Effector memory CD4-positive, alpha-beta T cell (primary cell): ENCODE results near the gene ZMAT5.

ENCODE experiments used
- DNase-seq, 3 donors: peaks; one replicate each; pipeline ENCODE4 v3.0.0-alpha.2; 2020
- H3K27ac ChIP-seq: 2 replicates; pipeline ENCODE4 v1.7.0; 2013; ENCODE audit warnings: mild to moderate bottlenecking, low read length, moderate library complexity; ENCODE audit not compliant: insufficient read depth, poor library complexity, severe bottlenecking
- H3K27me3 ChIP-seq: replicated peaks from 2 replicates; pipeline ENCODE4 v1.7.0; 2013; ENCODE audit warnings: mild to moderate bottlenecking, low read length; ENCODE audit not compliant: insufficient read depth, control insufficient read depth, poor library complexity, severe bottlenecking
- H3K36me3 ChIP-seq: 2 replicates; pipeline ENCODE4 v1.7.0; 2013; ENCODE audit warnings: mild to moderate bottlenecking, low read length, moderate library complexity; ENCODE audit not compliant: control insufficient read depth, insufficient read depth
- H3K4me1 ChIP-seq: 2 replicates; pipeline ENCODE4 v1.7.0; 2013; ENCODE audit warnings: low read length, mild to moderate bottlenecking; ENCODE audit not compliant: control insufficient read depth, insufficient read depth, poor library complexity, severe bottlenecking
- H3K4me3 ChIP-seq: 2 replicates; pipeline ENCODE4 v1.7.0; 2013; ENCODE audit warnings: low read length, low read depth, mild to moderate bottlenecking; ENCODE audit not compliant: insufficient read depth, poor library complexity, severe bottlenecking
- H3K9me3 ChIP-seq: 2 replicates; pipeline ENCODE4 v1.7.0; 2013; ENCODE audit warnings: mild to moderate bottlenecking, low read length, moderate library complexity; ENCODE audit not compliant: control insufficient read depth

The ZMAT5 gene

DNA sequence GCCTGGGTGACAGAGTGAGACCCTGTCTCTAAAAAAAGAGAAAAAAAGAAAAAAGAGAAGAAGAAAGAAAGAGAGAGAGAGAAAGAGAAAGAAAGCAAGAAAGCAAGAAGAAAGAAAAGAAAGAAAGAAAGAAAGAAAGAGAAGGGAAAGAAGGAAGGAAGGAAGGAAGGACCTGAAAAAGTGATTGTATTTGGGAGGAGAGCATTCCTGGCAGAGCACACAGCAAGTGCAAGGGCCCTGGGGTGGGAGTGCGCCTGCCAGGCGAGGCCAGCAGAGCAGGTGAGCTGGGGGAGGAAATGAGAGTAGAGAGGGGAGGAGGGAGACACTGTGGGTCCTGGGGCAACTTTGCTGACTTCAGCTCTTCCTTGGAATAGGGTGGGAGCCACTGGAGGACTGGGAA is 54.7 kb downstream of the ZMAT5 start:
- no peak overlapping the region for H3K4me3 ChIP-seq
- H3K27ac ChIP-seq, result no peak overlapping the region
- H3K4me1 ChIP-seq, result no peaks in the 10 kb centered on the region
- no peaks in the 10 kb centered on the region for H3K36me3 ChIP-seq
- H3K27me3 ChIP-seq, result peaks cover 3% of the 10 kb centered on the region
- H3K9me3 ChIP-seq, result no peaks in the 10 kb centered on the region
- DNase-seq, result no peak

DNA sequence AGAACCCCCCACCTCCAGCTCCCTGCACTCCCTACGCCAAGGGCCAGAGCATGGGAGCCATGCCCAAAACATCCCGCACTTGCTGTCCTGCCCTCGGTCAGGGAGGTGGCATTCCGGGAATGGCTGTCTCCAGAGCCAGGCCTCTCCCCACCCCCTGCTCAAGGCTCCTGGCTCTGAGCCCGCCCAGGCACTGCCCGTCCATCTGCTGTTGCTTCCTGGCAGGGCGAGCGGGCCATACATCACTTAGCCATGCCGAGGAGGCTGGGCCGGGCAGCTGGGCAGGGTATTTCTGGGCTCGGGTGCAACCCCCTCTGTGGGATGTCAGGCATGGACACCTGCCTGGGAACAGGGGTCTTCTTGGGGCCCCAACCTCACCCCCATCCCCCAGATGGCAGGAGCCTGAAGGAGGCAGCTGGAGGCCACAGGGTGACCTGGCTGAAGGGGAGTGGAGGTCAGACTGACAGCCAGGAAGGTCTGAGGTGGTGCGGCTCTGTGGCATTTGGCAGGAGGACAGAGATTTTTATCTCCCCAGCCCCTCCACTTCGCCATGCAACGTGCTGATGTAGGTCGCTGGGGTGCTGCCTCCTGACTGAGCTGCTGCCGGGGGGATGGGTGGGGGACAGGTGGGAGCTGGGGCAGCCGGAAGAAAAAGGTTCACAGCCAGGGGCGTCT is 55.7 kb downstream of the ZMAT5 start:
- H3K27me3 ChIP-seq, result peaks cover 3% of the 10 kb centered on the region

DNA sequence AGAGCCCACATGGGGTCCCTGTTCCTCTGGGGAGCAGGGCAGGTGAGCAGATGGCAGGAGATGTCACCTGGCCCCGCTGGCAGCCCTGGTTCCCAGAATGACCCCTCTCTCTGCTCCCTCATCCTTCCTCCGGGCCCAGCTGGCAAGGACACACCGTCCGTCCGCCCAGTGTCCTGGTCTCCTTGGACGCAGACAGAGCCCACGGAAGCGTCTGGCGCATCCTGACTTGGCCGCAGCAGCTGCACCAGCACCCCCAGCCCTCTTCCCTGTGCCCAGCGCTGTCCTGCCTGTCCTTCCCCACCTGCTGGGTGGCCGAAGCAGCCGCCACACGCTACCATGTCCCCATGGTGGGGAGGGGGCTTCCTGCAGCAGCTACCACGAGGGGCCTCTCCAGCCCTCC is 56.6 kb downstream of the ZMAT5 start:
- Histone ChIP-seq H3K27ac (no peak overlapping the region), H3K4me1 (no peaks in the 10 kb centered on the region), H3K36me3 (no peaks in the 10 kb centered on the region), H3K9me3 (no peaks in the 10 kb centered on the region), H3K4me3 (no peak overlapping the region), H3K27me3 (peaks cover 3% of the 10 kb centered on the region)
- DNase-seq, result no peak

More for the DNA sequence above, 55.7 kb downstream of the ZMAT5 start:
- H3K27ac ChIP-seq, result no peak overlapping the region
- DNase-seq, result no peak
- H3K9me3 ChIP-seq, result no peaks in the 10 kb centered on the region
- no peak overlapping the region for H3K4me3 ChIP-seq
- no peaks in the 10 kb centered on the region for H3K4me1 ChIP-seq
- H3K36me3 ChIP-seq, result no peaks in the 10 kb centered on the region

DNA sequence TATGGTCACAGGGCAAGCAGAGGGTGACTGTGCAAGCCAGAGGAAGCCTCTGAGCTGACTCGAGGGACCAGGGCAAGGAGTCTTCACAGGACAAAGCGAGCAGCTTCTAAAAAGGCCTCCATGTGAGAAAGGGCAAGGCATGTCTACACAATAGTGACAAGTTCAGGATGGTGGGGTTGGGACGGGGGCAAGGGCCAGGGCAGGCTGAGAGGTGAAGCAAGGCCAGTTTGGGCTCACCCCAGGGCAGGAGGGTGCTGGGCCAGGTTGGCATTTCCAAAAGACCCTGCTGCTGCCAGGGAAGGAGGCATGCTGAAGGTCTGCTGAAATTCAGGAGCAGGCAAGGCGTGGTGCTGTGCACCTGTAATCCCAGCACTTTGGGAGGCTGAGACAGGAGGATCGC is 59.3 kb downstream of the ZMAT5 start:
- DNase-seq, result no peak
- Histone ChIP-seq H3K27me3 (no peaks in the 10 kb centered on the region), H3K4me1 (no peaks in the 10 kb centered on the region), H3K4me3 (no peak overlapping the region), H3K9me3 (no peaks in the 10 kb centered on the region), H3K27ac (no peak overlapping the region), H3K36me3 (no peaks in the 10 kb centered on the region)

DNA sequence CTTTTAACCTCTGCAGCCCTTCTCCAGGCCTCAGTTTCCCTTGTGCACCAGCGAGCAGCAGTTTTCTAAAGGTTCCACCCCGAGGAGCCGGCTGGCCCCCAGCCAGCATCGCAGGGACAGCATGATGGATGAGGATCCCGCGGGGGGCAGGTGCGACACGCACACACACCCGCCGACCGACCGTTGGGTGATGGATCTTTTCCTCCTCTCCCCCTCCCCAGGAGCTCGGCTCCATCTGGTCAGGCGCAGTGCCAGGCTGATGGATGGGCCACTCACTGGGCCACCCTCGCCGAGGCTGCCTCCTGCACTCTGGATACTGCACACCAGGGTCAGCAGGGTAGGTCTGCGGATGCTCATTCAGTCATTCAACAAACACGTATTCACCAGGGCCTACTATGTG is 59.8 kb downstream of the ZMAT5 start:
- H3K27me3 ChIP-seq, result no peaks in the 10 kb centered on the region
- H3K4me1 ChIP-seq, result no peaks in the 10 kb centered on the region
- no peak for DNase-seq
- H3K4me3 ChIP-seq, result no peak overlapping the region
- H3K9me3 ChIP-seq, result no peaks in the 10 kb centered on the region
- no peak overlapping the region for H3K27ac ChIP-seq
- H3K36me3 ChIP-seq, result no peaks in the 10 kb centered on the region

DNA sequence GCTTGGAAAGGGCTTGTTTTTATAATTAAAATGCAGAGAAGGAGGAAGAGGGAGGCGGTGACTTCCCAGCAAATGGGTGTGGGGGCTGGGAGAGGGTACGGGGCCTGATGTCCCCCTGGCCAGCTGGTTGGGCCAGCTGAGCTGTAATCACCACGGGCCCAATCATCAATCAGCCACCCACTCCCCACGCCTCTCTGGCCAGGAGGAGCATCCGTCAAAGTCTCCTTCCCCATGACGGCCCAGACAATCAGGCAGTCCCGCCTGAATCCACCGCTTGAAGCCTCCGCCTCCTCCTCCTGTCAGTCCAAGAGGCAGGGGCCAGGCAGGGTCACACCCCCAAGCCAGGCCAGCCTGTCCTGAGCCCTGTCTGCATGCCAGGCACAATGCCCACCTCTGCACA is 60.3 kb downstream of the ZMAT5 start:
- no peak for DNase-seq
- no peaks in the 10 kb centered on the region for H3K4me1 ChIP-seq
- no peaks in the 10 kb centered on the region for H3K36me3 ChIP-seq
- H3K9me3 ChIP-seq, result no peaks in the 10 kb centered on the region
- no peaks in the 10 kb centered on the region for H3K27me3 ChIP-seq
- H3K27ac ChIP-seq, result no peak overlapping the region
- no peak overlapping the region for H3K4me3 ChIP-seq

DNA sequence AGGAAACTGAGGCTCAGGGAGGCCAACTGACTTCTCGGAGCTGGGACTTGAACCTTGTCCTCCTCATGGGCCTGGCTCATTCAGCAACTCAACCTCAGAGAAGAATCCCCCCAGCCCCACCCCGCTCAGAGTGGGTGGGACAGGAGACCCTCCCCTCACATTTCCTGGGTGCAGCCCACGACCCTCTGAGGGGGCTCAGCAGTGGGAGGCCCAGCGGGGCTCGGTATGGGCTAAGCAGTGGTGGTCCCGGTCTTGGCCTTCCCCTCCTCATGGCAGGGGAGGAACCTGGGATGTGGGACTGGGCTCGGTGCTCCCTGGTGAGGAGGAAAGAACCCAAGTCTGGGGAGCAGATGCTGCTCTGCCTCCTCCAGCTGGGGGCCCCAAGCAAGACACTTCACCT is 61.2 kb downstream of the ZMAT5 start:
- peaks cover 6% of the 10 kb centered on the region for H3K4me1 ChIP-seq
- no peak overlapping the region for H3K4me3 ChIP-seq
- no peaks in the 10 kb centered on the region for H3K9me3 ChIP-seq
- H3K27ac ChIP-seq, result no peak overlapping the region
- H3K27me3 ChIP-seq, result no peaks in the 10 kb centered on the region
- DNase-seq, result no peak
- no peaks in the 10 kb centered on the region for H3K36me3 ChIP-seq

DNA sequence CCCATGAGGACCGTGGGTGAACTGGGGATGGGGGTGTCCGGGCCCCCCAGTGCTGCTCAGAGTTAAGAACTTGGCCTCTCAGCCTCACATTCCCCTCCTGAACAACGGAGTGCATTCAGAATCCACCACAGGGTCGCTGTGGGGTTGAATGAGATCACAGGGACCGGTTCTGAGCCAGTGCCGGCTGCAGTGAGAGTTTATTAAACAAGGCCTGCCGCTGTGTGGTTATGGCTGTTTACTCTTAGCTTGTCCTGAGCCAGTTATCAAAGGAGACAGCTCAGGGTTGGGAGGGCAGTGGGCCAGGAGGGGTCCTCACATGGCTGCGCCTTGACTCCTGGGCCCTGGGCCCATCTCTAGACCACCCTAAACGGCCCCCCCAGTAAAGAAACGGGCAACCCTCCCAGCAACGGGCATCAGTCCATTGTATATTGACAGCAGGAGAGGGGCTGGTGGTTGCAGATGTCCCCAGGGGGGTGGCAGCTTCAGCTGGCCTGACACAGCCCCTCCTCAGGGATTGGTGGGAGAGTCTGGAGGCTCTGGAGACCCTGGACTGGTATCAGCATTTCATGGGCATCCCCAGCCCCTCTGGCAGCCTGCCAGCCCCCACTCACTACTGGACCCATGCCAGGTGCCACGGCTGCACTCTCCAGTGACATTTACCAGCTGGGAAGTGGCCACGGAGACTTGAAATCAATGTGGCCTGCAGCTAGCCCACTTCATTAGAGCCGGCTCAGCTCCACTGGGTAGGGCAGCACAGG is 62.1 kb downstream of the ZMAT5 start:
- Histone ChIP-seq H3K4me1 (peaks cover 6% of the 10 kb centered on the region), H3K27me3 (no peaks in the 10 kb centered on the region)

DNA sequence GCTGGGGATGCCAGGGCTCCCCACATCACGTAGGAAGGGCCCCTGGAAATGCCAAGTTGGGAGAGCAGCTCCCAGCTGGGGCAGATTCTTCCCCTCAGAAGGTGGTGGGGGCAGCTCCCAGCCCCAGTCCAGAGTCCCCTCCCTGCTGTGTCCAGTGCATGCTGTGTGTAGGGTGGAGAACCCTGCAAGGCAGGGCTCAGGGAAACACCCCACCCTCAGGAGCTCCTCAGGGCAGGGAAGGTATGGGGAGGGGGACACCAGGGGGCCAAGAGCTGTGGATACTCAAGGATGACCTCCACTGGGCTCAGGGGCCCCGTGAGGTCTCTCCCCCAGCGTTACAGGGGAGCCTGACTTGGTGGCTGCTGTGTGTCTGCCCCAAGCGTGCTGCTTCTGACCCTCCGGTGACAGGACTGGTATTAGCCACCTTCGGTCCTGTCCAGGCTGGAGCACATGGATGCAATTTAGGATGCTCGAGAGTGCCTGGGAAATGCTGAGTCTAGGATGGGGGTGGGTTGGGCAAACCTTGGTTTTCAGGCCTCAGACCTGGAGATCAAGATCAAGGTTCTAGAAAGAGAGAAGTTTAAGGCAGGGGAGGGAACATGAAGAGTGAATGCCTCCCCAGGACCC is 63.1 kb downstream of the ZMAT5 start:
- no peak for DNase-seq
- Histone ChIP-seq H3K27ac (no peak overlapping the region), H3K36me3 (no peaks in the 10 kb centered on the region), H3K27me3 (no peaks in the 10 kb centered on the region), H3K4me1 (peaks cover 6% of the 10 kb centered on the region), H3K9me3 (no peaks in the 10 kb centered on the region), H3K4me3 (no peak overlapping the region)

More for the DNA sequence above, 62.1 kb downstream of the ZMAT5 start:
- Histone ChIP-seq H3K36me3 (no peaks in the 10 kb centered on the region), H3K9me3 (no peaks in the 10 kb centered on the region), H3K4me3 (no peak overlapping the region), H3K27ac (no peak overlapping the region)
- no peak for DNase-seq

DNA sequence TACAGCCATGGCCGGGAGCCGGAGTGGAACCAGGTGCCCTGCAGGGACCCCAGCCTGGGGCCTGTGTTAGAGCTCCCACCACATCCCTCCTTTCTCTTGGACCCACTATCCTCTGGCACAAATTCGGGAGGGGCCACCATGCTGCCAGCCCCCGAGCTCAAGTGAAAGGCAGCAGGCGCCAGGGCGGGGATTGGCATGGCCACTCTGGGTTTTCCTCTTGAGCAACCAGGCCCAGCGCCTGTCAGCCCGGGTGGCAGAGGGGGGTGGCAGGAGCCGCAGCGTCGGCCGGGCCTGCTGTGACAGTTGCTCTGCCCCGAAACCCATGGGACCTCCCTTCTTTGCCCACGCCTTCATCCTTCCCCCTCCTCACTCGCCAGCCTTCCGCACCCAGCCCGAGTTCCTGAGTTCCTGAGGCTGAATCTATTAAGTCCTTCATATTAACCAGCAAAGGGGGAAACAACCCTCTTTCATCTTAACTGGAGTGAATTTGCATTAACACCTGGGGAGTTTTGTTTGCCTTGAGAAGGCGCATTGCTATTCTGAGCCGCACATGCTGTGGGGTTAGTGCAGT is 63.8 kb downstream of the ZMAT5 start:
- no peak for DNase-seq
- H3K36me3 ChIP-seq, result no peaks in the 10 kb centered on the region
- no peaks in the 10 kb centered on the region for H3K27me3 ChIP-seq
- peaks cover 6% of the 10 kb centered on the region for H3K4me1 ChIP-seq
- H3K4me3 ChIP-seq, result no peak overlapping the region
- no peaks in the 10 kb centered on the region for H3K9me3 ChIP-seq
- no peak overlapping the region for H3K27ac ChIP-seq
